Measurements from ENCODE around the gene OPRD1.

GRCh38 chr1:28890435-28890834 lies 78.5 kb downstream of the OPRD1 start:
- TF ChIP-seq RAD21 (IDR thresholded peaks at IDR 0.05; ENCODE audit: low read length) = no peak
- TF ChIP-seq, protein P1, sequence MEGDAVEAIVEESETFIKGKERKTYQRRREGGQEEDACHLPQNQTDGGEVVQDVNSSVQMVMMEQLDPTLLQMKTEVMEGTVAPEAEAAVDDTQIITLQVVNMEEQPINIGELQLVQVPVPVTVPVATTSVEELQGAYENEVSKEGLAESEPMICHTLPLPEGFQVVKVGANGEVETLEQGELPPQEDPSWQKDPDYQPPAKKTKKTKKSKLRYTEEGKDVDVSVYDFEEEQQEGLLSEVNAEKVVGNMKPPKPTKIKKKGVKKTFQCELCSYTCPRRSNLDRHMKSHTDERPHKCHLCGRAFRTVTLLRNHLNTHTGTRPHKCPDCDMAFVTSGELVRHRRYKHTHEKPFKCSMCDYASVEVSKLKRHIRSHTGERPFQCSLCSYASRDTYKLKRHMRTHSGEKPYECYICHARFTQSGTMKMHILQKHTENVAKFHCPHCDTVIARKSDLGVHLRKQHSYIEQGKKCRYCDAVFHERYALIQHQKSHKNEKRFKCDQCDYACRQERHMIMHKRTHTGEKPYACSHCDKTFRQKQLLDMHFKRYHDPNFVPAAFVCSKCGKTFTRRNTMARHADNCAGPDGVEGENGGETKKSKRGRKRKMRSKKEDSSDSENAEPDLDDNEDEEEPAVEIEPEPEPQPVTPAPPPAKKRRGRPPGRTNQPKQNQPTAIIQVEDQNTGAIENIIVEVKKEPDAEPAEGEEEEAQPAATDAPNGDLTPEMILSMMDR (conservative IDR thresholded peaks at IDR 0.05; ENCODE audit: low read depth, low read length) = no peak
